ENCODE data around the gene PCNX2.

PCNX2 gene

DNA sequence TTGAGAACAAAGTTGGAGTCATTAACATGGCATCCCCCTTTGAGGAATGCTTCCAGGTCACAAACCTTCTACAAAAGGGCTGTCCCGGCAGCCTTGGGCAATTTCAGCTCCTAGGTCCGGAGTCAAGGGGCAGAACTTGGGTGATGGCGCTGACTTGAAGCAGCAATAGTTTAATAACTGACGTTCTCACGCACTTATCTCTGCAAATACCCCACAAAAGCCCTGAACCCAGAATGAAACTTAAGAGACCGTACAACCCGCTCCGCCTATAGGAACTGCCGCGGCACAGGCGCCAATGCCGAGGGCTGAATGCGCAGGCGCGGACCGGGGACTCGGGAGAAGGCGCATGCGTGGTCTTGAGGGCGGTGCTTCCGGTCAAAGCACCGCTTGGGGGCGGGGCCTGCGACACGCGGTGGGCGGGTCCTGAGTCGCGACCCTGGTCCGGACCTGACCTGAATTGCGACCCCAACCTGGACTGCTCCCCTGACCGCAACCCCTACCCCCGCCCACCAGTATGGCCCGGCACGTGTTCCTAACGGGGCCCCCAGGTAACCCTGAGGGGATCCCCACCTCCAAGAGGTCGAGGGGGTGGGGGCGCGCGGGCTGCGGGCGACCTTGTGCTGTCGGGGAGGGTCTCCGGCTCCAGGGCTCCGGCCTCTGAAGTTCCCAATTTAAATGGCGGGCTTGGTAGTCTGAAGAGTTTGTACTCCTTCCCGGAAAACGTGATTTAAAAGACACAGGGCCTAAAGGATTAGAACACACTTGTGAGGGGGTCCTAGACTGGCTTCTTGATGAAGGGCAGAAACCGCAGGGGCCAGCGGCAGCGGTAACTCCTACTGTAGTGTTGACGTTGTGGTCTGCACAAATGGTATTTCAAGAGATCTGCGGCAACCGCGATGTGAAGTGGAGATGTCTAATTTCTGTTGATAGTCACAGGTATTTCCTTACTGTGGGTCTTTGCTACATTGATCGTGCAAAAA lies 345.0 kb downstream of the PCNX2 start, which contains the start of gene NTPCR:
Gene NTPCR, plus strand, starts transcription at position 415 of the 980 bp plus-strand sequence. Its CDS starts 100 bp downstream, at position 515.
- peak; percentile 85 for DNase-seq

DNA sequence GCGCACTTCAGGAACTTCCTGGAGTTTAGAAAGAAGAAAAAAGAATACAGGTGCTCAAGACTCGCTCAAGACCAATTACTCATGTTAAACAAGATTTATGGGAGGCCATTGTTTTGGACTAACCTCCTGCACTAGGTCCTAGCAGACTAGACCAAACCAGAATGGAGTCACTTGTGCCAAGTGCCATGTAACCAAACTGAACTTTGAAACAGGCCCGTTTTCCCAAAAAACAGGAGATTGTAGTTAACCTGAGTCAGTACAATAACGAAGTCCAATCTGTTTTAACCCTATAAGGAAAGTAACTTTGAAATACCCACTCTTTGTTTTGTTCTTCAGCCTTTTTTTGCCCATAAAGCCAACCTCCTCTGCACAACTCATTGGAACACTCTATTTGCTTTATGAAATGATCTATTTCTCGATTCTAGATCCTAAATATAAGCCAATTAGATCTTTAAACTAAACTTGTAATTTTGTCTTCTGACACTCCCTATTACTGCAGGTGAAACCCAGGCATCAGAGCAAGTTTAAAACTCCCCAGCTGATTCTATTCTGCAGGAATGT lies 345.8 kb downstream of the PCNX2 start:
- DNase-seq: no peak

- DNase-seq: no peak
Measured at GRCh38 chr1:232944347-232944746, 351.2 kb downstream of the PCNX2 start.

- DNase-seq: no peak
Measured at GRCh38 chr1:232943679-232944252, 351.8 kb downstream of the PCNX2 start.

- no peak for DNase-seq
Measured at GRCh38 chr1:232942413-232943294, 352.9 kb downstream of the PCNX2 start.

DNA sequence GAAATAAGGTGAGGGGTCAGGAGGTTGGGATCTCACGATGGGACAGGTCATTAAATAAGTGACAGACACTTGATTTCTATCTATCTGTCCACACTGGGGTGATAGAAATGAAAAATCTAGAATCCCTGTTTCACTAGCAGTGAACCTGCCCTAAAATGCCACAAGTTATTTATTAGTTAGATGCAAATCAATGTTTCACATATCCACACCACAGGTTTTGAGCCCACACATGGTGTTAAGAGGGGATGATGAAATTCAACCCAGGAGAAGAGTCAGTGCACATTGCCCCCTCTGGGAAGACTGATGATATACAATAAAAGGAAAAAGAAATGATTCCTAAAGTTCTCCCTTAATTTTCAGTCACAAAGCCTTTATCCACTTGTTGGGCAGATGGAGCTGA lies 355.3 kb downstream of the PCNX2 start:
- DNase-seq: no peak

DNA sequence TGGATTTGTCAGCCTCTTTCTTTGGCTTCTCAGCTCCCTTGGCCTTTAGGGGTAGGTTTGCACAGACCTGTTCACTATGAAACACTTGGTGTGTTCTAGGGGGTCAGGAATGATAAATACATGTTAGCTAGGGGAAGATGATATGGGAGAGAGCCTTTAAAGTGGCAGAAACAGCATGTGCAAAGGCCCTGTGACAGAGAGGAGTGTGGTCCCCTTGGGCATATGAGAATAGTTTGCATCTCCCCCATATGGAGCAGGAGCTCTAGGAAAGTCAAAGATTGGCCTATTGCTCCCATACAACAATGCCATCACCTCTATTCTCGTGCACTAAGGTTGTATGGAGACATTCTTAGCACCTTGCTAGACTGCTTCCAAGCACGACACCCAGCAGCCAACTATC lies 355.8 kb downstream of the PCNX2 start:
- no peak for DNase-seq

DNA sequence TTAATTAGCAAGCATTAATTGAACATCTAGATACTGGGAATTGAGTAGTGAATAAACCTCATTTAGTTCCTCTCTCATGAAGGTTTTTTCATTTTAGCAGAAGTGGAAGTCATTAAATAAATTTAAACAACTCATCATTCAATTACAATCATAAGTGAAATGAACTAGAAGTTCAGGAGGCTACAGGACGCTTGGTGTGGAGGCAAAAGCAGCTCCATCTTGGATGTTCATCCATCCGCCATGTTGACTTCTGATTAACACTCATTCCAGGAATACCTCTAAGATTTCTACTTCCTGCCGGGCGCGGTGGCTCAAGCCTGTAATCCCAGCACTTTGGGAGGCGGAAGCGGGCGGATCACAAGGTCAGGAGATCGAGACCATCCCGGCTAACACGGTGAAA lies 356.6 kb downstream of the PCNX2 start:
- no peak for DNase-seq

- DNase-seq: no peak
Measured at GRCh38 chr1:232937741-232938375, 357.7 kb downstream of the PCNX2 start.

- no peak for DNase-seq
Measured at GRCh38 chr1:232936941-232937340, 358.6 kb downstream of the PCNX2 start.
